IPS-15b (cell line): ENCODE results near the gene CFAP99.

Experiments used
- H3K27me3 ChIP-seq: one replicate; pipeline ENCODE4 v1.6.1; 2013; ENCODE audit warnings: low read length; ENCODE audit not compliant: control insufficient read depth, insufficient read depth
- H3K36me3 ChIP-seq: one replicate; pipeline ENCODE4 v1.6.1; 2013; ENCODE audit warnings: low read length; ENCODE audit not compliant: control insufficient read depth, insufficient read depth
- H3K4me1 ChIP-seq: one replicate; pipeline ENCODE4 v1.6.1; 2013; ENCODE audit warnings: mild to moderate bottlenecking, low read length; ENCODE audit not compliant: control insufficient read depth, insufficient read depth
- H3K4me3 ChIP-seq: one replicate; pipeline ENCODE4 v1.5.1; 2013; ENCODE audit warnings: low read depth, low read length
- H3K9ac ChIP-seq: one replicate; pipeline ENCODE4 v1.6.1; 2013; ENCODE audit warnings: low read depth, mild to moderate bottlenecking, low read length
- H3K9me3 ChIP-seq: one replicate; pipeline ENCODE4 v1.6.1; 2013; ENCODE audit warnings: mild to moderate bottlenecking, low read length; ENCODE audit not compliant: control insufficient read depth, insufficient read depth

The CFAP99 gene

GRCh38 chr4:2413821-2414610 is 4.7 kb upstream of the CFAP99 start:
- no peaks in the 10 kb centered on the region for H3K9me3 ChIP-seq
- peak overlapping the region; percentile 28 for H3K4me3 ChIP-seq
- peaks cover 6% of the 10 kb centered on the region for H3K4me1 ChIP-seq
- no peak overlapping the region for H3K9ac ChIP-seq
- H3K36me3 ChIP-seq: no peaks in the 10 kb centered on the region
- H3K27me3 ChIP-seq: peaks cover 46% of the 10 kb centered on the region

GRCh38 chr4:2415213-2415612 is 3.5 kb upstream of the CFAP99 start:
- Histone ChIP-seq H3K36me3 (no peaks in the 10 kb centered on the region), H3K27me3 (peaks cover 58% of the 10 kb centered on the region), H3K4me1 (peaks cover 6% of the 10 kb centered on the region), H3K9me3 (no peaks in the 10 kb centered on the region), H3K4me3 (no peak overlapping the region), H3K9ac (no peak overlapping the region)

GRCh38 chr4:2415881-2416563 is 2.7 kb upstream of the CFAP99 start:
- no peaks in the 10 kb centered on the region for H3K9me3 ChIP-seq
- H3K36me3 ChIP-seq: no peaks in the 10 kb centered on the region
- H3K4me3 ChIP-seq: peak overlapping the region; percentile 58
- H3K27me3 ChIP-seq: peaks cover 66% of the 10 kb centered on the region
- peaks cover 6% of the 10 kb centered on the region for H3K4me1 ChIP-seq
- H3K9ac ChIP-seq: peak overlapping the region; percentile 37

- peak overlapping the region; percentile 58 for H3K4me3 ChIP-seq
- peaks cover 69% of the 10 kb centered on the region for H3K27me3 ChIP-seq
- H3K9ac ChIP-seq: no peak overlapping the region
- H3K36me3 ChIP-seq: no peaks in the 10 kb centered on the region
- H3K9me3 ChIP-seq: no peaks in the 10 kb centered on the region
- H3K4me1 ChIP-seq: peaks cover 6% of the 10 kb centered on the region
Measured at GRCh38 chr4:2416564-2417225, 2.1 kb upstream of the CFAP99 start.

GRCh38 chr4:2417226-2417764 is 1.5 kb upstream of the CFAP99 start:
- Histone ChIP-seq H3K36me3 (no peaks in the 10 kb centered on the region), H3K4me1 (peaks cover 6% of the 10 kb centered on the region), H3K9me3 (no peaks in the 10 kb centered on the region), H3K27me3 (peaks cover 73% of the 10 kb centered on the region), H3K4me3 (peak overlapping the region; percentile 58), H3K9ac (no peak overlapping the region)

- no peak within 1 kb of the TSS for H3K9ac ChIP-seq
- H3K4me3 ChIP-seq: peak within 1 kb of the TSS; percentile 58
- H3K27me3 ChIP-seq: peaks cover 73% of the 10 kb centered on the region
- H3K9me3 ChIP-seq: no peaks in the 10 kb centered on the region
- H3K4me1 ChIP-seq: peaks cover 6% of the 10 kb centered on the region
- H3K36me3 ChIP-seq: no peaks in the 10 kb centered on the region
Measured at GRCh38 chr4:2417765-2418649, 748 bp upstream of the CFAP99 start, which contains the start of gene ZFYVE28. Gene ZFYVE28 (minus strand): TSS chr4:2418645. CDS start chr4:2418323, 322 bp downstream.

GRCh38 chr4:2419814-2420213 is 1.1 kb downstream of the CFAP99 start:
- H3K9ac ChIP-seq: no peak overlapping the region
- H3K36me3 ChIP-seq: no peaks in the 10 kb centered on the region
- H3K9me3 ChIP-seq: no peaks in the 10 kb centered on the region
- H3K4me3 ChIP-seq: peak overlapping the region; percentile 56
- H3K27me3 ChIP-seq: peaks cover 61% of the 10 kb centered on the region
- peaks cover 2% of the 10 kb centered on the region for H3K4me1 ChIP-seq

- H3K9ac ChIP-seq: no peak overlapping the region
- no peak overlapping the region for H3K4me3 ChIP-seq
- no peaks in the 10 kb centered on the region for H3K36me3 ChIP-seq
- H3K9me3 ChIP-seq: no peaks in the 10 kb centered on the region
- peaks cover 40% of the 10 kb centered on the region for H3K27me3 ChIP-seq
- no peaks in the 10 kb centered on the region for H3K4me1 ChIP-seq
Measured at GRCh38 chr4:2421928-2422327, 3.2 kb downstream of the CFAP99 start.

- Histone ChIP-seq H3K36me3 (no peaks in the 10 kb centered on the region), H3K4me3 (no peak overlapping the region), H3K27me3 (peaks cover 29% of the 10 kb centered on the region), H3K9me3 (no peaks in the 10 kb centered on the region), H3K9ac (no peak overlapping the region), H3K4me1 (no peaks in the 10 kb centered on the region)
Measured at GRCh38 chr4:2423066-2423465, 4.3 kb downstream of the CFAP99 start.

GRCh38 chr4:2423695-2424094 is 4.9 kb downstream of the CFAP99 start:
- H3K27me3 ChIP-seq: peaks cover 28% of the 10 kb centered on the region
- H3K4me3 ChIP-seq: no peak overlapping the region
- peak overlapping the region; percentile 37 for H3K9ac ChIP-seq
- no peaks in the 10 kb centered on the region for H3K9me3 ChIP-seq
- no peaks in the 10 kb centered on the region for H3K36me3 ChIP-seq
- H3K4me1 ChIP-seq: no peaks in the 10 kb centered on the region

- H3K27me3 ChIP-seq: peaks cover 22% of the 10 kb centered on the region
- H3K4me3 ChIP-seq: no peak overlapping the region
- no peaks in the 10 kb centered on the region for H3K4me1 ChIP-seq
- no peaks in the 10 kb centered on the region for H3K36me3 ChIP-seq
- no peaks in the 10 kb centered on the region for H3K9me3 ChIP-seq
- H3K9ac ChIP-seq: no peak overlapping the region
Measured at GRCh38 chr4:2424581-2424980, 5.8 kb downstream of the CFAP99 start.
